Ovary (tissue), 3 donors: ENCODE results near the gene OR9Q1.

Source experiments
- EP300 ChIP-seq: sonication (generic); formaldehyde crosslinking; IDR thresholded peaks from one replicate; pipeline ENCODE4 v1.6.1; 2017; ENCODE audit warnings: antibody characterized with exemption
- POLR2A ChIP-seq: fragments of 450-650 bp; IDR thresholded peaks from one replicate; pipeline ENCODE4 v1.6.1; 2017; ENCODE audit warnings: antibody characterized with exemption, mild to moderate bottlenecking, moderate library complexity
- TF ChIP-seq, protein P1 (sequence below), 3 donors: fragments of 450-650 bp in 2 of 3; fragments of 200-600 bp in 1 of 3; IDR thresholded peaks; one replicate each; pipeline versions ENCODE4 v1.5.1 to v1.8.0; 2016 to 2022; ENCODE audit warnings: antibody characterized with exemption in 3 of 3, mild to moderate bottlenecking in 1 of 3
- donor health status: DM: no; HTN: no; CAD: no.

DNA sequence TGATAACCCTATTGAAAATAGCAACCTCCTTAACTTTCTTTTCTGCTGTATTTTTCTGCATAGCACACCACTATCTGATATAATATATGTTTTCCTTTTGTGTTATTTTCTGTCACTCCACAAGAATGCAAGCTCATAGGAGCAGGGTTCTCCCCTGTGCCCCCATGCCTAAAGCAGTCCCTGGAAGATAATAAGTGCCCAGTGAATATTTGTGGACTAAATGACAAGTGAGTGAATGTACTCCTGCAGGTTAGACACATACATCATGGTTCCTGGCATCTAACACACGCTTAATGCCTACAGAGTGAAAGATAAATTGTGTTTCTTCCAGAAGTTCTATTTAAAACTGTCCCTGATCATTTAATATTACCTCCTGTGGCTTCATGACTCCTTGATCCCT lies 141.3 kb downstream of the OR9Q1 start:
- TF ChIP-seq, protein P1, sequence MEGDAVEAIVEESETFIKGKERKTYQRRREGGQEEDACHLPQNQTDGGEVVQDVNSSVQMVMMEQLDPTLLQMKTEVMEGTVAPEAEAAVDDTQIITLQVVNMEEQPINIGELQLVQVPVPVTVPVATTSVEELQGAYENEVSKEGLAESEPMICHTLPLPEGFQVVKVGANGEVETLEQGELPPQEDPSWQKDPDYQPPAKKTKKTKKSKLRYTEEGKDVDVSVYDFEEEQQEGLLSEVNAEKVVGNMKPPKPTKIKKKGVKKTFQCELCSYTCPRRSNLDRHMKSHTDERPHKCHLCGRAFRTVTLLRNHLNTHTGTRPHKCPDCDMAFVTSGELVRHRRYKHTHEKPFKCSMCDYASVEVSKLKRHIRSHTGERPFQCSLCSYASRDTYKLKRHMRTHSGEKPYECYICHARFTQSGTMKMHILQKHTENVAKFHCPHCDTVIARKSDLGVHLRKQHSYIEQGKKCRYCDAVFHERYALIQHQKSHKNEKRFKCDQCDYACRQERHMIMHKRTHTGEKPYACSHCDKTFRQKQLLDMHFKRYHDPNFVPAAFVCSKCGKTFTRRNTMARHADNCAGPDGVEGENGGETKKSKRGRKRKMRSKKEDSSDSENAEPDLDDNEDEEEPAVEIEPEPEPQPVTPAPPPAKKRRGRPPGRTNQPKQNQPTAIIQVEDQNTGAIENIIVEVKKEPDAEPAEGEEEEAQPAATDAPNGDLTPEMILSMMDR (IDR thresholded peaks at IDR 0.05), result no peak
- TF ChIP-seq POLR2A (no peak), EP300 (no peak)
